Measurements from ENCODE around the gene PRKN.

The PRKN gene

GRCh38 chr6:161732594-161732993 lies 995.0 kb downstream of the PRKN start:
- TF ChIP-seq, protein P1, sequence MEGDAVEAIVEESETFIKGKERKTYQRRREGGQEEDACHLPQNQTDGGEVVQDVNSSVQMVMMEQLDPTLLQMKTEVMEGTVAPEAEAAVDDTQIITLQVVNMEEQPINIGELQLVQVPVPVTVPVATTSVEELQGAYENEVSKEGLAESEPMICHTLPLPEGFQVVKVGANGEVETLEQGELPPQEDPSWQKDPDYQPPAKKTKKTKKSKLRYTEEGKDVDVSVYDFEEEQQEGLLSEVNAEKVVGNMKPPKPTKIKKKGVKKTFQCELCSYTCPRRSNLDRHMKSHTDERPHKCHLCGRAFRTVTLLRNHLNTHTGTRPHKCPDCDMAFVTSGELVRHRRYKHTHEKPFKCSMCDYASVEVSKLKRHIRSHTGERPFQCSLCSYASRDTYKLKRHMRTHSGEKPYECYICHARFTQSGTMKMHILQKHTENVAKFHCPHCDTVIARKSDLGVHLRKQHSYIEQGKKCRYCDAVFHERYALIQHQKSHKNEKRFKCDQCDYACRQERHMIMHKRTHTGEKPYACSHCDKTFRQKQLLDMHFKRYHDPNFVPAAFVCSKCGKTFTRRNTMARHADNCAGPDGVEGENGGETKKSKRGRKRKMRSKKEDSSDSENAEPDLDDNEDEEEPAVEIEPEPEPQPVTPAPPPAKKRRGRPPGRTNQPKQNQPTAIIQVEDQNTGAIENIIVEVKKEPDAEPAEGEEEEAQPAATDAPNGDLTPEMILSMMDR (IDR thresholded peaks at IDR 0.05; ENCODE audit: borderline replicate concordance, control extremely low read depth, extremely low read depth, insufficient read depth, missing control alignments), result no peak
- no peak for DNase-seq (ENCODE audit: low spot score)
- in situ Hi-C loops (cut with MboI; ENCODE audit: low sequenced_read_pairs, unreplicated experiment), result no loop called here

DNA sequence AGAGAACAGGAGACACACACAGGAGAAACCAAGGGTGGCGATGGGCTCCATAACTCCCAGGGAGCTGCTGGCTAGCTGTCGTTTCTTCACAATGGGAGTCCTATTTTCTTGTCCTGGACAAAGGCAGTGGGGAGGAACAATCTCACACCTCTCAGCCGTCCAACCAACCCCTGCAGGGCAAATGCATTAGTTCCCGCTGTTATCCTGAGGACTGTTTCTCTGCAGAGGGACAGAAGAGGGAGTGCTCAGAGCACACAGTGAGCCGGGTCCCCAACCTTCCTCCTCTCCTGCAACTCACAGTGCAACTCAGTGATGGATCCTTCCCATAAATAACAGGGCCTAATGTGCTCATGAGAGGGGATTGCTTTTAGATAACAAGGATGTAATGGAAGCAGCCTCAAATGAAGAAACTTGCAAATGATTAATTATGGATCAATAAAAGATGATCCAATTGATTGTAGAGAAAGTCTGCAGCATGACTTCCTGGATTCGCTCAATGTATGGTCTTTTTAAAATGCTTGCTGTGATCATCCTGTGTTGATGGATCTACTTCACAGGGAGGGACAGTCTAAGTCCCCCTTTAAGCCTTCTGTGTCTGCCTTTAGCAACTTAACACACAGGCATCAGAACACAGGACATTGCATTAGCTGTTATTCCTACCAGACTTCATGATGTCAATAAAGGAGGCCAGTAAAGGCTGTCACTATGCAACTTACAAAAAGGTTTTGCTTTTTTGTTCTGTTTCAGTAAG lies 1000.3 kb downstream of the PRKN start:
- in situ Hi-C loops (cut with MboI; ENCODE audit: low sequenced_read_pairs, unreplicated experiment), result no loop called here
- no peak for DNase-seq (ENCODE audit: low spot score)
- TF ChIP-seq, protein P1 (IDR thresholded peaks at IDR 0.05; ENCODE audit: borderline replicate concordance, control extremely low read depth, extremely low read depth, insufficient read depth, missing control alignments), result no peak

GRCh38 chr6:161722394-161722793 lies 1005.2 kb downstream of the PRKN start:
- DNase-seq (ENCODE audit: low spot score), result no peak
- TF ChIP-seq, protein P1 (IDR thresholded peaks at IDR 0.05; ENCODE audit: borderline replicate concordance, control extremely low read depth, extremely low read depth, insufficient read depth, missing control alignments), result no peak
- in situ Hi-C loops (cut with MboI; ENCODE audit: low sequenced_read_pairs, unreplicated experiment), result no loop called here

GRCh38 chr6:161721511-161721910 lies 1006.1 kb downstream of the PRKN start:
- no peak for DNase-seq (ENCODE audit: low spot score)
- in situ Hi-C loops (cut with MboI; ENCODE audit: low sequenced_read_pairs, unreplicated experiment), result no loop called here
- TF ChIP-seq, protein P1 (IDR thresholded peaks at IDR 0.05; ENCODE audit: borderline replicate concordance, control extremely low read depth, extremely low read depth, insufficient read depth, missing control alignments), result no peak

- DNase-seq (ENCODE audit: low spot score), result no peak
- in situ Hi-C loops (cut with MboI; ENCODE audit: low sequenced_read_pairs, unreplicated experiment), result no loop called here
- TF ChIP-seq, protein P1 (IDR thresholded peaks at IDR 0.05; ENCODE audit: borderline replicate concordance, control extremely low read depth, extremely low read depth, insufficient read depth, missing control alignments), result no peak
These were observed 1011.4 kb downstream of the PRKN start for GRCh38 chr6:161716176-161716575.

DNA sequence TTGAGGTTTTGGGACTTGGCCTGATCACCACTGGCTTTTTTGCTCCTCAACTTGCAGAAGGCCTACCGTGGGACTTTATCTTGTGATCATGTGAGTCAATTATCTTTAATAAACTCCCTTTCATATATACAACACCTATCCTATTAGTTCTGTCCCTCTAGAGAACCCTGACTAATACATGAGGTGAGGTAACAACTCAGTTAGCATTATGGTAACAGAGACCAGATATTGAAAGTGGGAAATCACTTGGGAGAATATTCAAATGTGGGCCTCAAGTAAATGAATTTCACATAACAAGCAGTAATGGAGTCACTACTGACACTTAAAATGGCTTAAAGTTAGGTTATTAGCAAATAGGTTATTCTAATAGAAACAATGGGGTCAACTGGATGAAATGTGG lies 1015.6 kb downstream of the PRKN start:
- in situ Hi-C loops (cut with MboI; ENCODE audit: low sequenced_read_pairs, unreplicated experiment), result no loop called here
- no peak for DNase-seq (ENCODE audit: low spot score)
- TF ChIP-seq, protein P1 (IDR thresholded peaks at IDR 0.05; ENCODE audit: borderline replicate concordance, control extremely low read depth, extremely low read depth, insufficient read depth, missing control alignments), result no peak

Measured in GM13976 (cell line).